H1 (cell line): ENCODE results near the gene RPS6KA2. TPM values are rescaled to one million over a fixed set of nuclear protein-coding genes. Genes with fewer than 3 reads are reported as not detected.

Experiments
- BACH1 ChIP-seq: IDR thresholded peaks from 2 replicates; pipeline ENCODE4 v1.6.1; 2012; ENCODE audit warnings: low read length, improper control_type of control experiment
- CBX8 ChIP-seq: fragments of 300-800, 300-1000 bp; sonication (generic); IDR thresholded peaks from 2 replicates; pipeline ENCODE4 v1.7.1; 2016; ENCODE audit warnings: low read depth, low read length, borderline replicate concordance
- JUND ChIP-seq: IDR thresholded peaks from 2 replicates; pipeline ENCODE4 v1.6.1; 2011; ENCODE audit warnings: mild to moderate bottlenecking, improper control_type of control experiment, low read length
- RBBP5 ChIP-seq: IDR thresholded peaks from 2 replicates; pipeline ENCODE4 v1.7.1; 2012; ENCODE audit warnings: low read depth, mild to moderate bottlenecking, inconsistent platforms, low read length, moderate library complexity, borderline replicate concordance
- RFX5 ChIP-seq: IDR thresholded peaks from 2 replicates; pipeline ENCODE4 v1.6.1; 2011; ENCODE audit warnings: low read depth, low read length, improper control_type of control experiment, borderline replicate concordance
- SP2 ChIP-seq: IDR thresholded peaks from 2 replicates; pipeline ENCODE4 v1.6.1; 2012; ENCODE audit warnings: mild to moderate bottlenecking, low read length, inconsistent platforms
- TAF7 ChIP-seq: optimal IDR thresholded peaks from 2 replicates; pipeline ENCODE3; 2011; ENCODE audit warnings: low read depth, mild to moderate bottlenecking, inconsistent platforms, low read length, moderate library complexity, borderline replicate concordance
- polyA plus RNA-seq, 7 experiments: library from polyadenylated mRNA; depleted of rRNA in 3 of 7; stranded (reverse) in 5 of 7; unstranded in 2 of 7; fragments of >200 nt in 5 of 7; fragments of 200-250 nt in 2 of 7; gene quantifications; 1 replicate in 5 of 7; 2 replicates in 1 of 7; 4 replicates in 1 of 7; pipeline versions ENCODE4 v1.2.1 to v1.2.3, GENCODE V29; 2011 to 2013; ENCODE audit warnings: missing spikeins in 2 of 7, mixed read lengths in 2 of 7
- total RNA-seq: library from RNA; stranded (reverse); fragmentation: NEBNext Ultra II Directional; extraction: Animal tissue kit (Norgen Biotek cat#: 25700); gene quantifications from 2 replicates; pipeline ENCODE4 v1.2.1, GENCODE V29; 2021
- TF ChIP-seq, protein P1 (sequence below): IDR thresholded peaks from 2 replicates; pipeline ENCODE4 v1.6.1; 2011; ENCODE audit warnings: low read length, improper control_type of control experiment

Gene RPS6KA2
- total and polyA plus RNA-seq, 2 of the 8 experiments (the other 6 are each of a cell fraction or from before 2014, with no cell fraction given), result 8.8 to 25.7 TPM

- TF ChIP-seq, protein P1, sequence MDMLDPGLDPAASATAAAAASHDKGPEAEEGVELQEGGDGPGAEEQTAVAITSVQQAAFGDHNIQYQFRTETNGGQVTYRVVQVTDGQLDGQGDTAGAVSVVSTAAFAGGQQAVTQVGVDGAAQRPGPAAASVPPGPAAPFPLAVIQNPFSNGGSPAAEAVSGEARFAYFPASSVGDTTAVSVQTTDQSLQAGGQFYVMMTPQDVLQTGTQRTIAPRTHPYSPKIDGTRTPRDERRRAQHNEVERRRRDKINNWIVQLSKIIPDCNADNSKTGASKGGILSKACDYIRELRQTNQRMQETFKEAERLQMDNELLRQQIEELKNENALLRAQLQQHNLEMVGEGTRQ, result no peak
- TF ChIP-seq RBBP5, result no peak
- TF ChIP-seq TAF7, result no peak
- TF ChIP-seq SP2, result no peak
- TF ChIP-seq BACH1, result no peak
- no peak for TF ChIP-seq RFX5
- no peak for TF ChIP-seq CBX8
- no peak for TF ChIP-seq JUND
Observed at GRCh38 chr6:166379103-166379586, 247.9 kb downstream of the RPS6KA2 start (continued).
